Suppressor macrophage treated with lipopolysaccharide for 4 hours (primary cell): ENCODE measurements around the gene GAREM1.
"Not testable (repeated sequence)": the region's sequence is repeated elsewhere in the genome, so short reads cannot be mapped to it uniquely, and the experiment has no call there.

Experiments used
- DNase-seq: peaks from one replicate; pipeline ENCODE4 v3.0.0-alpha.2; 2020

The GAREM1 gene

DNA sequence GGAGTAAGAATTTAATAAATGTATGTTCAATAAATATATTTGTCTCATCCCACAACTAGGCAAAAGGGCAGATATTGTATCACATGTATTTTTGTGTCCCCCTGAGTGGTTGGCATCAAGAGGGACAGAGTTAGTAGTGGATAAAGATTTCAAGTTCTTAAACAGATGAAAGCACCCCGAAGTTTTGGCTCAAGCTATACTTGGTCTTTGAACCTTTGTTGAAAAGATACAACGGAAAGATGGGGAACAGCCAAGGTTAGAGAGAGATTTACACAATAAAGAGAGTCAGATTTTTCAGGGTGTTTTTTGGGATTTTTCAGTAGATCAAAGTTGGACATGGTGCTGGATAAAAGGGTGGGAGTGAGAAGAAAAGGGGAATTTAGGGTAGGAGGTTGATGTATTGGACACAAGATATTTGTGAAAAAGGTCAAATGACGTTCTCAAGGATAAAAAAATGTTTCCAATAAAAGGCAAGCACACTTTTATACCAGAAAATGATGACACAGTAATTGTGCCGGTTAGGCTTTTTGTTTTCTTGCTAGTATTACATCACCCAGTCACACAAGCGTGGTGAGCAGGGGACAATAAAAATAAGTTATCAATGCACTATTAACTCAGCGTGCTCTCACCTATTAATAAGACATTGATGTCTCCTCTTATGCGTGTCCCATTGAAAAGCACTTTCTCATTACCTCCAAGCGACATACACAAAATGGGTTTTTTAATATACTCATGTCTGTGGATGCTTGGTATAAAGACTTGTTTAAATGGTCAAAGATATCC, 221.3 kb downstream of the GAREM1 start:
- no peak for DNase-seq

DNA sequence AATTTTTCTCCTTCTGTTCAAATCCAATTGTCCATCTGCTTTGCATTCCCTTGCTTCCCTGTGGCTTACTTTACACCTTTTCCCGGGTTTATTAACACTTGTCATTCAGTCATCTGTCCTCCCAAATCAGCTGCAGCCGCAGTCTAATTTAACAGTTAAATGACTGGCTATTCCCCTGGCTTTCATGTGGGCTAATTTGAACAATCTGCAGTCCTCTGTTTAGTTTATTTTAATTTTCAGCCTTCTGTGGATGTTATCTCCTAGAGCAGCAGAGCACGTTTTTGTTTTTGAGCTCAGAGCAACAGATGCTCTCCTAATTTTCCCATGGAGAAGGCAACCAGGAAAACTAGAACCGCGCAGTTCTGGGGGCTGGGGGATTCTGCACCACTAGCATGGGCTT, 225.8 kb downstream of the GAREM1 start:
- no peak for DNase-seq

DNA sequence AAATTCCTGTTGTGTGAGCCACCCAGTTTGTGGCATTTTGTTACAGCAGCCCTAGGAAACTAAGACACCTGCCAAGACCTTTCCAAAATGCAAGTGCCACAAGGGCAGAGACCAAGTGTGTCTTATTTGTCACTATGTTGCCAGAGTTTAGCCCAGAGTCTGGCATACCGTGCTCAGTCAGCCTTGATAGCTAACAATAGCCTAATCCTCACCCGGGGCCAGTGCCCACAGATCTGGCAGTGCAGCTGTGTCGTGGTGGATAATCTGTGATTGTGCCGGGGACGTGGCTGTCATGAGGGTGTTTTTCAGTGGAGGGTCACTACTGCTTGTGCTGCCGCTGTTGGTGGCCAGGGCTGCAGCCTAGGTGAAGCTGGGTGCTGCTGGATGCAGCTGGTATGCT, 227.3 kb downstream of the GAREM1 start:
- no peak for DNase-seq

GRCh38 chr18:32242395-32242794, 228.3 kb downstream of the GAREM1 start:
- DNase-seq: no peak

DNA sequence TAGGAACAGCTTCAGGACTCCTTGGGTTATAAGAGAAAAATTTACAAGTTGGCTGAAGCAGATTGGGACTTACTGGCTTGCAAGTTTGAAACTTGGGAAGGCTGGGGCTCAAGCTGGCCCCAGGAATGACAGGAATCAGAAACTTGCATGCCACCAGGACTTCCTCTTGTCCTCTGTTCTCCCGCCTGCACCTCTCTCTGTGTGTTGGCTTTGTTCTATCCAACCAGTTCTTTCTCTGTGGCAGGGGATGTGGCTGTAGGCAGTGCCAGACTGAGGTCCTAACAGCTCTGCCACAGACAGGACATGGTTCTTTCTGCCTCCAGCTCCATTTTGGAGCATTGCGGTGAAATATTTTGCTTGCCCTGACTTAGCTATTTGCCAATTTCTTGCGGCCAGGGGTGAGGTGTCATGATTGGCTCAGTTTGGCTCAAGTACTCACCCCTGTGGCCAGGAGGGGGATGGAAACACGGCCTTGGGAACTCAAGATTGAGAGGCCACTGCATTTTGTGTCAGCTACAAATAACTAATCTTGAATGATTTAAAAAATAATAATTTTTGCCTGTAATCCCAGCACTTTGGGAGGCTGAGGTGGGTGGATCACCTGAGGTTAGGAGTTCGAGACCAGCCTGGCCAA, 231.9 kb downstream of the GAREM1 start:
- no peak for DNase-seq

GRCh38 chr18:32237049-32237448, 233.6 kb downstream of the GAREM1 start:
- DNase-seq: no peak

DNA sequence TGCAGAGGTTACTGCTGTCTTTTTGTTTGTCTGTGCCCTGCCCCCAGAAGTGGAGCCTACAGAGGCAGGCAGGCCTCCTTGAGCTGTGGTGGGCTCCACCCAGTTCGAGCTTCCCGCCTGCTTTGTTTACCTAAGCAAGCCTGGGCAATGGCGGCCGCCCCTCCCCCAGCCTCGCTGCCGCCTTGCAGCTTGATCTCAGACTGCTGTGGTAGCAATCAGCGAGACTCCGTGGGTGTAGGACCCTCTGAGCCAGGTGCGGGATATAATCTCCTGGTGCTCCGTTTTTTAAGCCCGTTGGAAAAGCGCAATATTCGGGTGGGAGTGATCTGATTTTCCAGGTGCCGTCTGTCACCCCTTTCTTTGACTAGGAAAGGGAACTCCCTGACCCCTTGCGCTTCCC, 237.3 kb downstream of the GAREM1 start:
- DNase-seq: not testable (repeated sequence)

- no peak for DNase-seq
Observed at GRCh38 chr18:32219431-32220018, 251.2 kb downstream of the GAREM1 start.

GRCh38 chr18:32216390-32216789, 254.3 kb downstream of the GAREM1 start:
- DNase-seq: no peak

DNA sequence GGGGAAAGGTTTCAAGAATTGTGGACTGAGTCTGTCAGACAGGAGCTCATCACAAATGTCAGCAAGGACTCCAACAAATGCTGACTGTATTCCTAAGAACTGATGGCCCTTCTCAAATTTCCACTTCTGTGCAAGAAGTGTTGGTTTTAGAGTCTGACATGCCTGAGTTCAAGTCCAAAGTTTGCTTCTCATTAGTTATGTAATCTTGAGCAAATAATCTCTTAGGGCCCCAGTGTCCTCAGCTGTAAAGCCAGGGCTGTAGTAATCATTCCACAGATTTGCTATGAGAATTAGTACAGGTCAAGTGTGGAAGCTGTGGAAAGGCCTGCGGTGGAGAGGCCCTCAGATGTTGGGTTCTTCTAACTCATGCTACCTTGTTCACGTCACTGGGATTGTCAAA, 257.0 kb downstream of the GAREM1 start:
- no peak for DNase-seq
